ENCODE data around the gene EYS.
A peak's percentile ranks its signal among the peaks of the same experiment; 100 is the strongest.
"Not testable (repeated sequence)": the region's sequence is repeated elsewhere in the genome, so short reads cannot be mapped to it uniquely, and the experiment has no call there.

EYS gene

GRCh38 chr6:65631711-65632110, 75.3 kb downstream of the EYS start:
- no peak for DNase-seq

GRCh38 chr6:65627434-65627999, 79.5 kb downstream of the EYS start:
- not testable (repeated sequence) for DNase-seq

GRCh38 chr6:65627015-65627414, 80.0 kb downstream of the EYS start:
- no peak for DNase-seq

- DNase-seq, result no peak
Measured at GRCh38 chr6:65623566-65623965, 83.5 kb downstream of the EYS start.

GRCh38 chr6:65610746-65611145, 96.3 kb downstream of the EYS start:
- DNase-seq, result no peak

DNA sequence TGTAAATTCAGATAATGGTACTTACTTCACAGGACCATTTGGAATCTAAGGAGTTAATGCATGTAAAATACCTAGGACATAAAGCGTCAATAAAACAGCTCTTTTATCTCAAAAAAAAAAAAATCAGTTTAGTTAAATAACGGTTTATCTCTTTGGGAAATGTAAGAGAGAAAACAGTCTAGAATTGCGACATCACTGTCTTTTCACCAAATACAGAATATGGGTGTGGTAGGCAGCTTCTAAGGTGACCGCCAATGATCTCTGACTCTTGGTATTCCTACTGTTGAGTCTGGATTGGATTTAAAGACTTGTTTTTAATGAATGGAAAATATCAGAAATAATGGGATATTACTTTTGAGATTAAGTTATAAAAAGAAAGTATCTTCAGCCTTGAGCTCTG, 111.5 kb downstream of the EYS start:
- DNase-seq, result no peak

DNA sequence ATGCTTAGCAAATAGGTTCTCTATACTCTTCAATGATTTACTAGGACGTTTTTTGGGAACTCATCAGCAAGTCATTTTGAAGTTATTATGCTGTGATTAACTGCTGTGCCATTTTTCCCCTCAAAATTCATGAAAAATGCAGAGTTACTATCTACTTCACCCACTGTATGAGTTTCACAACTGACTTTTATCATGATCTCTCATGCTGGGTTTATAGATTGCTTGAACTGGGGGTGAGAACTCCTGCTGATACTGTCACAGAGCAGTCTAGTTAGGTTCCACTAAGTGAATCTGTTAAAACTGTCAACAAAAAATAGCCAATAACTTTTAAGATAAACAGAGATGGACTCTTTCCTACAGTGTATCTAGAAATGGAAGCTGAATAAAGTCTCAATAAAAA, 136.7 kb downstream of the EYS start:
- DNase-seq, result no peak

DNA sequence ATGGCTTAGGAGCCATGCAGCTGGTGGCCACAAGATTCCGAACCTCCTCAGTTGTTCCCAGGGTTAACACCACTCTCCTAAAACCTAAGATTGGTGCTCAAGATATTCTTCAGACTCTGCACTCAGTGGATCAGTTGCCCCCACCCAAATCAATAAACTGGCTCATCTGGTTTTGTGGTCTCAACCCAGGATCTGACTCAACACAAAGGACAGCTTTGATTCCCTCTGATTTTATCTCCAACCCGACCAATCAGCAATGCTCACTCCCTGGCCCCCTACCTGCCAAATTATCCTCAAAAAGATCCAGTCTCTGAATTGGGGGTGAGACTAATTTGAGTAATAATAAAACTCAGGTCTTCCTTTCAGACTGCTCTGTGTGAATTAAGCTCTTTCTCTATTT, 137.5 kb downstream of the EYS start:
- DNase-seq, result no peak

DNA sequence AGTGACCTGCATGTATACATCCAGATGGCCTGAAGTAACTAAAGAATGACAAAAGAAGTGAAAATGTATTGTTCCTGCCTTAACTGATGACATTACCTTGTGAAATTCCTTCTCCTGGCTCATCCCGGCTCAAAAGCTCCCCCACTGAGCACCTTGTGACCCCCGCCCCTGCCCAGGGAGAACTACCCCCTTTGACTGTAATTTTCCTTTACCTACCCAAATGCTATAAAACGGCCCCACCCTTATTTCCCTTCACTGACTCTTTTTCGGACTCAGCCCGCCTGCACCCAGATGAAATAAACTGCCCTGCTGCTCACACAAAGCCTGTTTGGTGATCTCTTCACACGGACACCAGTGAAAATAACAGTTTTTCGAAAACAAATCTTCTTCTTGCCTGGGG, 138.0 kb downstream of the EYS start:
- not testable (repeated sequence) for DNase-seq

DNA sequence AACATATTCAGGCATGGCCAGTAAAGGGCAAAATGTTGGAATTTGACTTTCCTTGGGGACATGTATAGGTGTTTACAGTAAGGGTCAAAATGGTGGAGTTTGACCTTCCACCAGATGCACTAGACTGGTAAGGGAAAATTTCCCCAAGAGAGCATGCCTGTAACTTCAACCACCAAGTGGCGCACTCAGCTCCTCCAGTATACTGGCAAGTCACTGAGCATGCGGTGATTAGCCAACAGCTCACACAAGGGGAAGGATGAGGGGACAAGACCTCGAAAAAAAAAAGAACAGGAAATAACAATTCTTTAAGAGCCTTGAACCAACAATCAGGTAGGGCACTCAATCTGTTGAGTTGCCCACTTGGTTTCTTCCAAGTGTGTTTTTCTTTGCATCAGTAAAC, 140.9 kb downstream of the EYS start:
- DNase-seq, result peak; percentile 10

GRCh38 chr6:65558071-65558470, 149.0 kb downstream of the EYS start:
- no peak for DNase-seq

- no peak for DNase-seq
Measured at GRCh38 chr6:65557224-65557623, 149.8 kb downstream of the EYS start.

DNA sequence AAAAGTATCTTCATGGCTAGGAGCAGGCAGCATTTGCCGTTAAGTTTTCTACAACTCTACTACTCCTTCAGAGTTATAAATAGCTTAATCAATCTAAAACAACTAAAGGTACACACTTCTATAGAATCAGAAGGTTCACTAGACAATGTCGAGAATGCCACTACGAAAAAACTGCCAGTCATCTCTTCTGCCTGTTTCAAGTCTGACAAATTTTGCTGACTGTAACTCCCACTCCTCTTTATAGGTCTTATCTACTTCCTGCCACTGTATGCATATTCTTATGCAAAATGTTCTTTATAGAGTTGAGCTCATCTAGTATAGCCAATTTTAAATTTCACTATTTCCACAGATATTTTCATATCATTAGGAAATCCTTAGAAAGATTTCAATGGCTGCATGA, 160.1 kb downstream of the EYS start:
- DNase-seq, result peak; percentile 48

- DNase-seq, result peak; percentile 10
Measured at GRCh38 chr6:65545920-65546319, 161.1 kb downstream of the EYS start.

DNA sequence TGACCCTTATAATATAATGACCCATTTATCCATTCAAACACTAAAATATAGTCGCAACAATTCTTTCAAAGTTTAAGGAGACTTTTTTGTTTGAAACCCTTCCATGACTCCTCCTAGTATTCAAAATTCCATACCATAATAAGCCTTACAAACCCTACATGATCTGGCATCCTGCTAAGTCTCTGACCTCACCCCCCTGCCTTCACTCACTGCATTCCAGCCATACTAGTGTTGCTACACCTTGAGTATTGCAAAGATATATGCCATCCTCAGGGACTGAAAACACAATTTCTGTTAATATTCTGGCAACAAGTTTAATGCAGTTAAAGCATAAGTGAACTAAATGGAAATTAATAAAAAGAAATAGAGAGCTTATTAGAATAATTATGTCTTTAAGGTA, 168.4 kb downstream of the EYS start:
- no peak for DNase-seq

GRCh38 chr6:65537600-65537999, 169.4 kb downstream of the EYS start:
- DNase-seq, result no peak

GRCh38 chr6:65531533-65531932, 175.5 kb downstream of the EYS start:
- DNase-seq, result no peak

- DNase-seq, result no peak
Measured at GRCh38 chr6:65524232-65524631, 182.8 kb downstream of the EYS start.

DNA sequence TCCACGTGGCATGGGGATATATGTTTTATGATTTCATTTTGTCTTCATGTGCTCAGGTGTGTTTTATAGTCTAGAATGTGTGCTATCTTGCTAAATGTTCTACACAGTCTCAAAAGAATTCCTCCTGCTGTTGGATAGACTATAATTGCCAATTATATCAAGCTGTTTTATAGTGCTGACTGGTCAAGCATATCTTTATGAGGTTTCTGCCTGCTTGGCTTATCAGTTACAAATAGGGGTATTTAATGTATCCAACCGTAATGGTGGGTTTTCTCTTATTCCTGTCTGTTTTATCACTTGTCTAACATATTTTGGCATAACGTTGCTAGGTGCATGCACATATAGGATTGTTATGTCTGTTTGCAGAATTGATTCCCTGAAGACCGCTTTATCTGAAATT, 201.3 kb downstream of the EYS start:
- no peak for DNase-seq

GRCh38 chr6:65501045-65501444, 206.0 kb downstream of the EYS start:
- no peak for DNase-seq

DNA sequence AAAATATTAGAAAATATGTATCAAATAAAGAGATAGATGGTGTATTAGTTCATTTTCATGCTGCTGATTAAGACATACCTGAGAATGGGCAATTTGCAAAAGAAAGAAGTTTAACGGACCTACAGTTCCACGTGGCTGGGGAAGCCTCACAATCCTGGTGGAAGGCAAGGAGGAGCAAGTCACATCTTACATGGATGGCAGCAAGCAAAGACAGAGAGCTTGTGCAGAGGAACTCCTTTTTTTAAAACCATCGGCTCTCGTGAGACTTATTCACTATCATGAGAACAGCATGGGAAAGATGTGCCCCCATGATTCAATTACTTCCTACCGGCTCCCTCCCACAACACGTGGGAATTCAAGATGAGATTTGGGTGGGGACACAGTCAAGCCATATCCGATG, 223.4 kb downstream of the EYS start:
- DNase-seq, result not testable (repeated sequence)

DNA sequence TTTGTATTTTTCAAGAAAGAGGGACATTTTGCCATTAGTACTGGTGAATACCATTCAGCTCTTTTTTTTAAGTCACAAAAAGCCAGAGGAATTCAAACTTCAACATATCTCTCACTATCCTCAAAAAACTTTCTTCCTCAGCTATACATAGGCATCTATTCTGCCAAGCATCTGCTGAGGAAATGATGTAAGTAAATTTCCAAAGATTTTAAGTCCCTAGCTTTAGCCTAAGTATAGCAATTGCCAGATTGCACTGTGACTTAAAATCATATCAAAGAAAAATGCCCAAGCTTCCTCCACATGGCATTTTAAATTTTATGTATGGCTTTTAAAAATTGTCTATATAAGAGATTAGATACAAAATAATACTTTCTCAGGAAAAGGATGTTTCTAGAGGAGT, 237.4 kb downstream of the EYS start:
- DNase-seq, result no peak

GRCh38 chr6:65468307-65468706, 238.7 kb downstream of the EYS start:
- no peak for DNase-seq

GRCh38 chr6:65461121-65461520, 245.9 kb downstream of the EYS start:
- no peak for DNase-seq

- no peak for DNase-seq
Measured at GRCh38 chr6:65452333-65452732, 254.7 kb downstream of the EYS start.

- DNase-seq, result no peak
Measured at GRCh38 chr6:65450451-65450850, 256.6 kb downstream of the EYS start.

Measured in hematopoietic multipotent progenitor cell treated with erythropoietin and hydrocortisone succinate and interleukin-3 and kit ligand, for 4 days (in vitro differentiated cells).